Mammary epithelial cell (primary cell): ENCODE results near the gene DCC.

ENCODE experiments used
- CTCF ChIP-seq, 2 donors: IDR thresholded peaks in 1 of 2; conservative IDR thresholded peaks in 1 of 2; 2 replicates each; pipeline ENCODE4 v1.5.1; 2011 to 2012; ENCODE audit warnings: inconsistent platforms in 2 of 2, low read length in 2 of 2, mild to moderate bottlenecking in 2 of 2, control low read depth in 1 of 2, low read depth in 1 of 2; ENCODE audit not compliant: insufficient read depth in 1 of 2; ENCODE audit errors: extremely low read depth in 1 of 2
- EZH2 ChIP-seq: IDR thresholded peaks from 2 replicates; pipeline ENCODE4 v1.6.1; 2012; ENCODE audit warnings: low read length, inconsistent platforms, borderline replicate concordance

GRCh38 chr18:52907543-52908308 lies 567.7 kb downstream of the DCC start:
- TF ChIP-seq EZH2 (no peak), CTCF (conservative IDR thresholded peaks at IDR 0.05 in 1 of 2, IDR thresholded peaks at IDR 0.05 in 1 of 2; ENCODE audit: extremely low read depth in 1 of 2, insufficient read depth in 1 of 2, low read depth in 1 of 2, low read length in 2 of 2) (no peak)
